ENCODE measurements around the gene SIN3A. TPM values are rescaled to one million over a fixed set of nuclear protein-coding genes. Genes with fewer than 3 reads are reported as not detected.
"Not testable (repeated sequence)": the region's sequence is repeated elsewhere in the genome, so short reads cannot be mapped to it uniquely, and the experiment has no call there.

SIN3A gene
- total RNA-seq, 1 donor from 2014 or later, result 96.4 TPM

DNA sequence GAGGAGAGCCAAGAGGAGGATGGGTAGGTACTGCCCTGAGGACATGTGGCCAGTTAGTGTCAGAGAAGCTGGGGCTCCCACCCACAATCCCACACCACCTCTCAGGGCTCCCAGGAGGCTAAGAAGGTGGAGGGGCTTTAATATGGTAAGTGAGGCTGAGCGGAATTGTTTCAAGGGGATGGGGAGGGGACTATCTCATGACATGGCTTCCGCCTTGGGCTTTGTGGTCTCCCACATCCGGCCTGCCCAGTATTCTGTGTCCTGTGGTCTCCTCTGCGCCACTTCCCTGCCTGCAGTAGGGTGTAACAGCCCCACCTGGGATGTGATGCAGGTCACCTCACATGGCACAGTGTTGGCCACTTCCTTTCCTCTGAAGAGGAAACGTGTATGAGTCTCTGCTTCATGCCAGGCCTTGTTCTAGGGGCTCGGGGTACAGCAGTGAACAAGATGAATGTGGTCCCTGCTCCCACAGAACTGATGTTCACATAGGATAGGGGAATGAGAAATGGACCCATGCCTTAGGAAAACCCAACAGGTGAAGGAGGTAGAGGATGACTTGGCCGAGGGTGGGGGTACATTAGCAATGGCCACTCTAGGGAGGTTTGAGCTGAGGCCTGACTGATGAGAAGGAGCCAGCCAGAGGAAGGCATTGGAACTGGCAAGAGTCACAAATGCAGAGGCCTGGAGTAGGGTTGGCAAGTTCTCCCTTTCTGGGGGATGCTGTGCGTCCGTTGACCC lies 101.5 kb downstream of the SIN3A start:
- H3K27ac Mint-ChIP-seq, result no peak overlapping the region
- H3K4me3 Mint-ChIP-seq (ENCODE audit: low read depth), result peak overlapping the region; percentile 50
- TF ChIP-seq, protein P1, sequence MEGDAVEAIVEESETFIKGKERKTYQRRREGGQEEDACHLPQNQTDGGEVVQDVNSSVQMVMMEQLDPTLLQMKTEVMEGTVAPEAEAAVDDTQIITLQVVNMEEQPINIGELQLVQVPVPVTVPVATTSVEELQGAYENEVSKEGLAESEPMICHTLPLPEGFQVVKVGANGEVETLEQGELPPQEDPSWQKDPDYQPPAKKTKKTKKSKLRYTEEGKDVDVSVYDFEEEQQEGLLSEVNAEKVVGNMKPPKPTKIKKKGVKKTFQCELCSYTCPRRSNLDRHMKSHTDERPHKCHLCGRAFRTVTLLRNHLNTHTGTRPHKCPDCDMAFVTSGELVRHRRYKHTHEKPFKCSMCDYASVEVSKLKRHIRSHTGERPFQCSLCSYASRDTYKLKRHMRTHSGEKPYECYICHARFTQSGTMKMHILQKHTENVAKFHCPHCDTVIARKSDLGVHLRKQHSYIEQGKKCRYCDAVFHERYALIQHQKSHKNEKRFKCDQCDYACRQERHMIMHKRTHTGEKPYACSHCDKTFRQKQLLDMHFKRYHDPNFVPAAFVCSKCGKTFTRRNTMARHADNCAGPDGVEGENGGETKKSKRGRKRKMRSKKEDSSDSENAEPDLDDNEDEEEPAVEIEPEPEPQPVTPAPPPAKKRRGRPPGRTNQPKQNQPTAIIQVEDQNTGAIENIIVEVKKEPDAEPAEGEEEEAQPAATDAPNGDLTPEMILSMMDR (IDR thresholded peaks at IDR 0.05; ENCODE audit: unreplicated experiment), result no peak
- no peaks in the 10 kb centered on the region for H3K27me3 Mint-ChIP-seq
- peaks cover 4% of the 10 kb centered on the region for H3K4me1 Mint-ChIP-seq (ENCODE audit: low read depth)
- H3K36me3 Mint-ChIP-seq (ENCODE audit: insufficient read depth), result no peaks in the 10 kb centered on the region
- DNase-seq (ENCODE audit: low spot score, unreplicated experiment), result no peak
- H3K9me3 Mint-ChIP-seq (ENCODE audit: low read depth), result no peaks in the 10 kb centered on the region

GRCh38 chr15:75349351-75349669 lies 102.2 kb downstream of the SIN3A start:
- H3K36me3 Mint-ChIP-seq (ENCODE audit: insufficient read depth); H3K9me3 Mint-ChIP-seq (ENCODE audit: low read depth); DNase-seq (ENCODE audit: low spot score, unreplicated experiment); H3K27me3 Mint-ChIP-seq; H3K27ac Mint-ChIP-seq; H3K4me1 Mint-ChIP-seq (ENCODE audit: low read depth): not testable (repeated sequence)
- H3K4me3 Mint-ChIP-seq (ENCODE audit: low read depth), result peak overlapping the region; percentile 82

GRCh38 chr15:75348562-75349350 lies 102.7 kb downstream of the SIN3A start:
- peaks cover 5% of the 10 kb centered on the region for H3K4me1 Mint-ChIP-seq (ENCODE audit: low read depth)
- DNase-seq (ENCODE audit: low spot score, unreplicated experiment), result no peak
- peak overlapping the region; percentile 33 for H3K27ac Mint-ChIP-seq
- no peaks in the 10 kb centered on the region for H3K27me3 Mint-ChIP-seq
- no peaks in the 10 kb centered on the region for H3K9me3 Mint-ChIP-seq (ENCODE audit: low read depth)
- TF ChIP-seq, protein P1 (IDR thresholded peaks at IDR 0.05; ENCODE audit: unreplicated experiment), result no peak
- no peaks in the 10 kb centered on the region for H3K36me3 Mint-ChIP-seq (ENCODE audit: insufficient read depth)
- H3K4me3 Mint-ChIP-seq (ENCODE audit: low read depth), result peak overlapping the region; percentile 82

GRCh38 chr15:75348034-75348561 lies 103.4 kb downstream of the SIN3A start:
- Mint-ChIP-seq H3K4me3 (ENCODE audit: low read depth) (peak overlapping the region; percentile 82), H3K36me3 (ENCODE audit: insufficient read depth) (no peaks in the 10 kb centered on the region), H3K4me1 (ENCODE audit: low read depth) (peaks cover 5% of the 10 kb centered on the region), H3K9me3 (ENCODE audit: low read depth) (no peaks in the 10 kb centered on the region), H3K27me3 (no peaks in the 10 kb centered on the region), H3K27ac (peak overlapping the region; percentile 33)
- TF ChIP-seq, protein P1 (IDR thresholded peaks at IDR 0.05; ENCODE audit: unreplicated experiment), result no peak
- no peak for DNase-seq (ENCODE audit: low spot score, unreplicated experiment)

GRCh38 chr15:75347222-75348033 lies 104.1 kb downstream of the SIN3A start:
- Mint-ChIP-seq H3K36me3 (ENCODE audit: insufficient read depth) (no peaks in the 10 kb centered on the region), H3K4me3 (ENCODE audit: low read depth) (peak overlapping the region; percentile 82), H3K9me3 (ENCODE audit: low read depth) (no peaks in the 10 kb centered on the region), H3K27ac (peak overlapping the region; percentile 25), H3K27me3 (no peaks in the 10 kb centered on the region), H3K4me1 (ENCODE audit: low read depth) (peaks cover 5% of the 10 kb centered on the region)
- TF ChIP-seq, protein P1 (IDR thresholded peaks at IDR 0.05; ENCODE audit: unreplicated experiment), result no peak
- DNase-seq (ENCODE audit: low spot score, unreplicated experiment), result peak; percentile 43
